Measurements from ENCODE around the gene ATP2C2. TPM values are rescaled to one million over a fixed set of nuclear protein-coding genes. Genes with fewer than 3 reads are reported as not detected.

The ATP2C2 gene
- total RNA-seq, 1 experiment from 2014 or later = not detected

DNA sequence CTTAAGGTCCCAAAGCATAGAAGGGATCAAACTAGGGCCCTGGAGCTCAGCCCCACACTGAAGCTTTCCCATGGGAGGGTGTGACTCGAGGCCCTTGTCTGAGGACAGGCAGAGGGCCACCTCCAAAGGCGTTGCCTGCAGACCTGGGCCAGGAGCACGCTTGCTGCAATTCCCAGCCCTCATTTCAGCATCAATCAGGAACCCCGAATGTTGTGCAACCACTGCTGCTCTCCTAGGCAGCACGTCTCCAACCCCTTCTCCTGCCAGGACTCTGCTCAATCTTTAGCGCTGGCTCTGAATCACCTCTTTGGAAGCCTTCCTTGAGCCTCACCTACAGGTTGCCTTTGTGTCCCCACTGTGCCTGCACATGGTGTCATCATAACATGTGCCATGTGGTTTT, 14.0 kb upstream of the ATP2C2 start:
- Histone ChIP-seq H3K36me3 (ENCODE audit: insufficient read depth, low read length, poor library complexity, severe bottlenecking) (no peaks in the 10 kb centered on the region), H3K9me3 (ENCODE audit: low read depth, low read length, poor library complexity, severe bottlenecking) (no peaks in the 10 kb centered on the region), H3K27me3 (replicated peaks; ENCODE audit: insufficient read depth, low read depth, low read length, poor library complexity) (peaks cover 19% of the 10 kb centered on the region), H3K4me3 (ENCODE audit: low read depth, low read length, poor library complexity, severe bottlenecking) (no peak overlapping the region), H3K27ac (ENCODE audit: low read depth, low read length, poor library complexity, severe bottlenecking) (no peak overlapping the region), H3K4me1 (ENCODE audit: insufficient read depth, low read length, poor library complexity, severe bottlenecking) (no peaks in the 10 kb centered on the region)
- intact Hi-C loops (cut with micrococcal nuclease; ENCODE audit: unreplicated experiment) = no loop called here
- TF ChIP-seq EZH2 (IDR thresholded peaks at IDR 0.05; ENCODE audit: borderline replicate concordance, low read depth, low read length, poor library complexity, severe bottlenecking) = no peak
- TF ChIP-seq, protein P1, sequence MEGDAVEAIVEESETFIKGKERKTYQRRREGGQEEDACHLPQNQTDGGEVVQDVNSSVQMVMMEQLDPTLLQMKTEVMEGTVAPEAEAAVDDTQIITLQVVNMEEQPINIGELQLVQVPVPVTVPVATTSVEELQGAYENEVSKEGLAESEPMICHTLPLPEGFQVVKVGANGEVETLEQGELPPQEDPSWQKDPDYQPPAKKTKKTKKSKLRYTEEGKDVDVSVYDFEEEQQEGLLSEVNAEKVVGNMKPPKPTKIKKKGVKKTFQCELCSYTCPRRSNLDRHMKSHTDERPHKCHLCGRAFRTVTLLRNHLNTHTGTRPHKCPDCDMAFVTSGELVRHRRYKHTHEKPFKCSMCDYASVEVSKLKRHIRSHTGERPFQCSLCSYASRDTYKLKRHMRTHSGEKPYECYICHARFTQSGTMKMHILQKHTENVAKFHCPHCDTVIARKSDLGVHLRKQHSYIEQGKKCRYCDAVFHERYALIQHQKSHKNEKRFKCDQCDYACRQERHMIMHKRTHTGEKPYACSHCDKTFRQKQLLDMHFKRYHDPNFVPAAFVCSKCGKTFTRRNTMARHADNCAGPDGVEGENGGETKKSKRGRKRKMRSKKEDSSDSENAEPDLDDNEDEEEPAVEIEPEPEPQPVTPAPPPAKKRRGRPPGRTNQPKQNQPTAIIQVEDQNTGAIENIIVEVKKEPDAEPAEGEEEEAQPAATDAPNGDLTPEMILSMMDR (conservative IDR thresholded peaks at IDR 0.05; ENCODE audit: low read depth, low read length) = no peak
- POLR2A ChIA-PET (ENCODE audit: low non-redundant PET) = no interaction called here
- no peak for DNase-seq (ENCODE audit: low spot score)
- CTCF ChIA-PET = no interaction called here
- BruUV-seq (replicated peaks) = no TSS peak

DNA sequence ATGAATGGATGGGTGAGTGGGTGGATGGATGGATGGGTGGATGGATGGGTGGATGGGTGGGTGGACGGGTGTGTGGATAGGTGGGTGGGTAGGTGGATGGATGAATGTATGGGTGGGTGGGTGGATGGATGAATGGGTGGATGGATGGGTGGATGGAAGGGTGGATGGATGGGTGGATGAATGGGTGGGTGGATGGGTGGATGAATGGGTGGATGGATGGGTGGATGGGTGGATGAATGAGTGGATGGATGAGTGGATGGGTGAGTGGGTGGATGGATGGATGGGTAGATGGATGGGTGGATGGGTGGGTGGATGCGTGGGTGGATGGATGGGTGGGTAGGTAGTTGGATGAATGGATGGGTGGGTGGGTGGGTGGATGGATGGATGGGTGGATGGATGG, 13.2 kb upstream of the ATP2C2 start:
- DNase-seq (ENCODE audit: low spot score) = no peak
- intact Hi-C loops (cut with micrococcal nuclease; ENCODE audit: unreplicated experiment) = no loop called here
- Histone ChIP-seq H3K27me3 (replicated peaks; ENCODE audit: insufficient read depth, low read depth, low read length, poor library complexity) (peaks cover 19% of the 10 kb centered on the region), H3K9me3 (ENCODE audit: low read depth, low read length, poor library complexity, severe bottlenecking) (no peaks in the 10 kb centered on the region), H3K27ac (ENCODE audit: low read depth, low read length, poor library complexity, severe bottlenecking) (no peak overlapping the region), H3K4me3 (ENCODE audit: low read depth, low read length, poor library complexity, severe bottlenecking) (no peak overlapping the region), H3K36me3 (ENCODE audit: insufficient read depth, low read length, poor library complexity, severe bottlenecking) (no peaks in the 10 kb centered on the region), H3K4me1 (ENCODE audit: insufficient read depth, low read length, poor library complexity, severe bottlenecking) (no peaks in the 10 kb centered on the region)
- CTCF ChIA-PET = no interaction called here
- POLR2A ChIA-PET (ENCODE audit: low non-redundant PET) = no interaction called here
- BruUV-seq (replicated peaks) = no TSS peak
- TF ChIP-seq, protein P1 (conservative IDR thresholded peaks at IDR 0.05; ENCODE audit: low read depth, low read length) = no peak
- TF ChIP-seq EZH2 (IDR thresholded peaks at IDR 0.05; ENCODE audit: borderline replicate concordance, low read depth, low read length, poor library complexity, severe bottlenecking) = no peak

DNA sequence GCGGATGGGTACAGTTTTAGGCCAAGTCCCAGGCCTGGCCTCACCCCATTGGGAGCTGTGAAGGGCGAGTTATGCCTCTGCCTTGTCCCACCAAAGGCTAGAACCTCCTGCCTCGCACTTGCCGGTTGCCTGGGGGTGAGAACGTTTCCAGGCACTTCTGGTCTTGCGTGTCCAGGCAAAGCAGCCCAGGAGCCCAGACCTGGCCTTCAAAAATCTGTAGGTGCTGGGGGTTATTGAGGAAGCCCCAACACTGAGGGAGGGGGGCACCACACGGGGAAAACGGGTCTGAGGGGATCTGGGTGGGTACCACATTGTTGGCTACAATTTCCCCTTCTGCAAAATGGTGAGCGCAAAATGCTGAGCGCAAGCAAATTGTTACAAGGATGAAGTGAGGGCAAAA, 12.2 kb upstream of the ATP2C2 start:
- H3K4me3 ChIP-seq (ENCODE audit: low read depth, low read length, poor library complexity, severe bottlenecking) = no peak overlapping the region
- H3K9me3 ChIP-seq (ENCODE audit: low read depth, low read length, poor library complexity, severe bottlenecking) = no peaks in the 10 kb centered on the region
- peaks cover 19% of the 10 kb centered on the region for H3K27me3 ChIP-seq (replicated peaks; ENCODE audit: insufficient read depth, low read depth, low read length, poor library complexity)
- CTCF ChIA-PET = no interaction called here
- POLR2A ChIA-PET (ENCODE audit: low non-redundant PET) = no interaction called here
- no TSS peak for BruUV-seq (replicated peaks)
- intact Hi-C loops (cut with micrococcal nuclease; ENCODE audit: unreplicated experiment) = no loop called here
- H3K36me3 ChIP-seq (ENCODE audit: insufficient read depth, low read length, poor library complexity, severe bottlenecking) = no peaks in the 10 kb centered on the region
- H3K27ac ChIP-seq (ENCODE audit: low read depth, low read length, poor library complexity, severe bottlenecking) = no peak overlapping the region
- TF ChIP-seq, protein P1 (conservative IDR thresholded peaks at IDR 0.05; ENCODE audit: low read depth, low read length) = no peak
- TF ChIP-seq EZH2 (IDR thresholded peaks at IDR 0.05; ENCODE audit: borderline replicate concordance, low read depth, low read length, poor library complexity, severe bottlenecking) = no peak
- no peak for DNase-seq (ENCODE audit: low spot score)
- no peaks in the 10 kb centered on the region for H3K4me1 ChIP-seq (ENCODE audit: insufficient read depth, low read length, poor library complexity, severe bottlenecking)
